ENCODE measurements around the gene RALGAPA1. TPM values are rescaled to one million over a fixed set of nuclear protein-coding genes. Genes with fewer than 3 reads are reported as not detected.

The RALGAPA1 gene
- total and polyA plus RNA-seq, 4 donors: 64.9 to 189 (median 86.1) TPM

DNA sequence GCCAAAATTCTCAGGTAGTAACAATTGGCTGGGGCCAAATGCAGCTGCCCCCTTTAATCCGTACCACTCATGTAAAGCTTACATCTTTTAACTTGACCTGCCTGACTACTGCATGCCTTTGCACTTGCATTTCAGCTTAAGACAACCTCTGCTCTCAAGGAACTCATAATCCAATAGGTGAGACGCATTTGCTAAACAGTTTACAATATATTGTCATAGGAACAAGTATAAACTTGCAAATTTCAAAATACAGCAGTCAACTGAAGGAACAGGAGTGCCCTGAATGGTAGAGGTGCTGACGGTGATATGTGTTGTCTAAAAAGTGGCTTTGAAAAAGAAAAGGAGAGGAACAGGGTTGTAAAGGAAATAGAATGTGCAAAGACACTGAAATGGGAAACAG, 13.4 kb upstream of the RALGAPA1 start:
- Histone ChIP-seq H3K27ac (ENCODE audit: low read depth, low read length) (no peak overlapping the region), H3K4me3 (ENCODE audit: low read depth, low read length) (no peak overlapping the region), H3K9me3 (ENCODE audit: control insufficient read depth, insufficient read depth, low read length) (no peaks in the 10 kb centered on the region), H3K27me3 (ENCODE audit: control insufficient read depth, insufficient read depth, low read length) (no peaks in the 10 kb centered on the region), H3K36me3 (ENCODE audit: control insufficient read depth, insufficient read depth, low read length) (no peaks in the 10 kb centered on the region), H3K4me1 (ENCODE audit: control insufficient read depth, insufficient read depth, low read length) (peaks cover 3% of the 10 kb centered on the region)
- 96% methylated on average over 2 of the region's 3 CpGs for WGBS (ENCODE audit: insufficient coverage)
- DNase-seq (ENCODE audit: low read depth in 4 of 6, low spot score in 6 of 6): no peak

DNA sequence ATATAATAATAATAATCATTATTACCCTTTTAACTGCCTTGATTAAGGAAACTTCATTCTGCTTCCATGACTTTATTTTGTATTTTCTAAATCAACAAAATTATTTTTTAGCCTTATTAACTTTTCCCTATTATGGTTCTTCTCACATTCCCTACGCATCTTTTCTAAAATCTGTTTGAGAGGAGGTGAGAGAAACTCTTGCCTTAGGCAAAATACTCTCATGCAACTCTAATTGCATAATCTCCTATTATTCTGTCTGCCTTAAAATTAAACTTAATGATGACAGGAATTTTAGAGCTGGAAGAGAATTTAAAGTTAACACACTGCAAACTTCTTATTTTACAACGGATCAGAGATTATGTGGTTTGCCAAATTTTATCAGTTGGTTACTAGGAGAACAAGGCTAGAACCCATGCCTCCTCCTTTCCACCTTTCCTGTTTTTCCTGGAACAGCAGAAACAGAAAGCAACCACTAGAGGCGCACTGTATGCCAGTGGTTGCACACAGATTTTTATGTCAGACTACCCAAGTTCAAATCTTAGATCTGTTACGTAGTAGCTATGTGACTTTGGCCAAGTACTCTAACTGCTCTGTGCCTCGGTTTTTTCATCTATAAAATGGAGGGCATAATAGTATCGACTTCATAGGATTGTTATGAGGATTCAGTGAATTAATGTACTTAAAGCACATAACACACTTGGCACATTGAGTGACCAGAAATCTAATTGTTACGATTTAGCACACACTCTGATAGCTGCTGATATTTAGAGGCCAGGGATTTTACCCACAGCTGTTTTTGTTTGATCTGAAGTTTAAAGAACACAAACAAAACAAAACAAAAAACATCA, 12.7 kb upstream of the RALGAPA1 start:
- 0% methylated on average over 1 of the region's 7 CpGs for WGBS (ENCODE audit: insufficient coverage)
- H3K36me3 ChIP-seq (ENCODE audit: control insufficient read depth, insufficient read depth, low read length): no peaks in the 10 kb centered on the region
- peak in 2 of 6 donors; percentile 23 to 43 for DNase-seq (ENCODE audit: low read depth in 4 of 6, low spot score in 6 of 6)
- H3K4me1 ChIP-seq (ENCODE audit: control insufficient read depth, insufficient read depth, low read length): peaks cover 3% of the 10 kb centered on the region
- no peak overlapping the region for H3K27ac ChIP-seq (ENCODE audit: low read depth, low read length)
- no peak overlapping the region for H3K4me3 ChIP-seq (ENCODE audit: low read depth, low read length)
- H3K27me3 ChIP-seq (ENCODE audit: control insufficient read depth, insufficient read depth, low read length): no peaks in the 10 kb centered on the region
- H3K9me3 ChIP-seq (ENCODE audit: control insufficient read depth, insufficient read depth, low read length): no peaks in the 10 kb centered on the region

DNA sequence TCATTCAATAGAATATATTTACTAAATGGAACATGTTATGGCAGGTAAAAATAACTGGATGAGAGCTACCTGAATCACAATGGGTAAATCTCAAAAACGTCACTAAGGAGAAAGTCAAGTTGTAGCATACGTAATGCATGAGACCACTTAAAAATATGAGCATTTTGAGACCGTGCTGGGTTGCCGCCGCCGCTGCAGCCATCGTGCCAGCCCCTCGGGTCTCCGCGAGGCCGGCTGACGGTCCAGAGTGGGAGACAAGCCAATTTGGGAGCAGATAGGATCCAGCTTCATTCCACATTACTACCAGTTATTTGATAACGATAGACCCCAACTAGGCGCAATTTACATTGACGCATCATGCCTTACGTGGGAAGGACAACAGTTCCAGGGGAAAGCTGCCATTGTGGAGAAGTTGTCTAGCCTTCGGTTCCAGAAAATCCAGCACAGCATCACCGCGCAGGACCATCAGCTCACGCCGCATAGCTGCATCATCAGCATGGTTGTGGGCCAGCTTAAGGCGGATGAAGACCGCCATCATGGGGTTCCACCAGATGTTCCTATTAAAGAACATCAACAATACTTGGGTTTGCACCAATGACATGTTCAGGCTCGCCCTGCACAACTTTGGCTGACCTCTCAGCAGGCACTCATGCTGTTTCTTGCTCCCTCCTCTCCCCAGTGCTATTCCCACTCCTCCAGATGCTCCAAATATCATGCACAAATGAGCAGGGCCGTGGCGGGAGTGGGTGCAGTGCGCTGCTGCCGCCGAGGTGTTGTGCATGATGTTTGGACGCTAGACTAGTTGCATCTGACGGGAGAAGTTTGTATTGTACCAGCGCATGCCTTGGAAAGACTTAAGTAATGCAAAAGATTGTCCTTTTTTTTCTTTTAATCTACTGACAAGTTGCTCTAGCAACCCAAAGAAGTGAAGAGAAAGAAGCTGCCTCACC, 10.8 kb upstream of the RALGAPA1 start:
- no peaks in the 10 kb centered on the region for H3K4me1 ChIP-seq (ENCODE audit: control insufficient read depth, insufficient read depth, low read length)
- no peak overlapping the region for H3K4me3 ChIP-seq (ENCODE audit: low read depth, low read length)
- H3K36me3 ChIP-seq (ENCODE audit: control insufficient read depth, insufficient read depth, low read length): no peaks in the 10 kb centered on the region
- no peaks in the 10 kb centered on the region for H3K27me3 ChIP-seq (ENCODE audit: control insufficient read depth, insufficient read depth, low read length)
- DNase-seq (ENCODE audit: low read depth in 4 of 6, low spot score in 6 of 6): no peak
- no peaks in the 10 kb centered on the region for H3K9me3 ChIP-seq (ENCODE audit: control insufficient read depth, insufficient read depth, low read length)
- H3K27ac ChIP-seq (ENCODE audit: low read depth, low read length): no peak overlapping the region
- 92% methylated on average over 25 of the region's 32 CpGs for WGBS (ENCODE audit: insufficient coverage)

DNA sequence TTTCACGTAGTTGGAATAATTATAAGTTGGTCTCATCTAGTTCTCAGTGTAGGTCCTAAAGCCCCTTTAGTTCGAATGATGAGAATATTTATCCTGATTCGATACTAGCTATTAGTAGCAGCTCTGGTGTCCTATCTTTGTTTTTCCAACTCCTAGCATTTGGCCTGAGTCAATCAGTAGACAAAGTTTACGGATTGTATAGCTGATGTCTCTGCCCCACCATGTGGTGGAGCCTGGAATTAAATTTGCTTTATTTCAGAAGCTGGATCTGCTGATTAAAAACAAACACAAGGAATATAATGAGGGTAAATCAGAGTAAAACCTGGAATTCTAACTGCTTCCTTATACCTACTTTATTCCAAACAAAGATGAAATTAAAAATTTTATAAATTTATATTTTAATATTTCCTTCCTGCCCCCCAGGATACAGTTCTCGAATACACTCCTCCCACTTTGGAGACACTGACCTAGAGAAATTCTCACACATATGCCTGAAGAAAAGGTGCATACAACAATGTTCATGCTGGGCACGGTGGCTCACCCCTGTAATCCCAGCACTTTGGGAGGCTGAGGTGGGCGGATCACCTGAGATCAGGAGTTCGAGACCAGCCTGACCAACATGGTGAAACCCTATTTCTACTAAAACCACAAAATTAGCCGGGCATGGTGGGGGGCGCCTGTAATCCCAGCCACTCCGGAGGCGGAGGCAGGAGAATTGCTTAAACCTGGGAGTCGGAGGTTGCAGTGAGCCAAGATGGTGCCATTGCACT, 9.4 kb upstream of the RALGAPA1 start:
- H3K36me3 ChIP-seq (ENCODE audit: control insufficient read depth, insufficient read depth, low read length): no peaks in the 10 kb centered on the region
- H3K27me3 ChIP-seq (ENCODE audit: control insufficient read depth, insufficient read depth, low read length): no peaks in the 10 kb centered on the region
- no peak overlapping the region for H3K27ac ChIP-seq (ENCODE audit: low read depth, low read length)
- H3K4me3 ChIP-seq (ENCODE audit: low read depth, low read length): no peak overlapping the region
- 90% methylated on average over 7 of the region's 13 CpGs for WGBS (ENCODE audit: insufficient coverage)
- H3K4me1 ChIP-seq (ENCODE audit: control insufficient read depth, insufficient read depth, low read length): no peaks in the 10 kb centered on the region
- no peaks in the 10 kb centered on the region for H3K9me3 ChIP-seq (ENCODE audit: control insufficient read depth, insufficient read depth, low read length)
- peak in 3 of 6 donors; percentile 25 to 76 (median 60) for DNase-seq (ENCODE audit: low read depth in 4 of 6, low spot score in 6 of 6)

DNA sequence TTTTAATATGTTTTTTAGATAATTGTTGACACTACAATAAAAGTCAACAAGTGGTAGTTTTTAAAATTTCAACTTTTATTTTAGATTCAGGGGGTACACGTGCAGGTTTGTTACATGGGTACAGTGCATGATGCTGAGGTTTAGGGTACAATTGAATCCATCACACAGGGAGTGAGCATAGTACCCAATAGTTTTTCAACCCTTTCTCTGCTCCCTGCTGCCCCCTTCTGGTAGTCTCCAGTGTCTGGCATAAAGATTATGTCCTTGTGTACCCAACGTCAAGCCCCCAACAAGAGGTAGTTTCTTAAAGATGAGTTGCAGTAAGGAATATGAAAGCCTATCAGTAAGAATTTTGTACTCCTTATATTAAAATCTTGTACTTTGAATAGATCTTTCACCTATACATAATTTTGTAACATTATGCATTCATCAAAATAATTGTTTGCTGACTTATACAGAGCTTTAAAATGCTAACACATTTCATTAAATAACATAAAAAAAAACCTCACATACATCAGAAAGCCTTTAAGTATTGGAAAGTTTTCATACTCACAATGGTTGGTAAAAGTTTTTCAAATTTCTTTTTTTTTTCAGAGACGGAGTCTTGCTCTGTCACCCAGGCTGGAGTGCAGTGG, 5.4 kb upstream of the RALGAPA1 start:
- WGBS (ENCODE audit: insufficient coverage): no CpG with 5 or more reads among the region's 3 CpGs
- Histone ChIP-seq H3K36me3 (ENCODE audit: control insufficient read depth, insufficient read depth, low read length) (no peaks in the 10 kb centered on the region), H3K4me3 (ENCODE audit: low read depth, low read length) (no peak overlapping the region), H3K9me3 (ENCODE audit: control insufficient read depth, insufficient read depth, low read length) (no peaks in the 10 kb centered on the region), H3K4me1 (ENCODE audit: control insufficient read depth, insufficient read depth, low read length) (no peaks in the 10 kb centered on the region), H3K27me3 (ENCODE audit: control insufficient read depth, insufficient read depth, low read length) (no peaks in the 10 kb centered on the region), H3K27ac (ENCODE audit: low read depth, low read length) (no peak overlapping the region)
- DNase-seq (ENCODE audit: low read depth in 4 of 6, low spot score in 6 of 6): peak in 3 of 6 donors; percentile 35 to 63 (median 56)

DNA sequence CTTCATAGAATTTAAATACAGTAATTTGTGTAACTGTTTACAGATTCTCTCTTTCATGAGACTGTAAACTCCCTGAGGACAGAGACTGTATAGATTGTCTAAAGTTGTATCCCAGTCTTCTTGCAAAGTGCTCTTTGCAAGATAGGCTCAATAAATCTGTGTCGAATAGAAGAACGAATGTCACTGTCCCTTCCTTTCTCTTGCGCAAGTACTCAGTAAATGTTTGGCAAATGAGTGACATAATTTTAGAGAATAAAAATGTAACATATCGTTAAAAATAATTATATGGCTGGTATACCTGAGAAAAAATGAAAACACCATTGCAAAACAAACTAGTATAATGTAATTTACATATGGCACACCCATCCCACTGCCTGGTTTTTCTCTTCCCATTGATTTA, 1.9 kb upstream of the RALGAPA1 start:
- Histone ChIP-seq H3K9me3 (ENCODE audit: control insufficient read depth, insufficient read depth, low read length) (no peaks in the 10 kb centered on the region), H3K36me3 (ENCODE audit: control insufficient read depth, insufficient read depth, low read length) (no peaks in the 10 kb centered on the region), H3K27me3 (ENCODE audit: control insufficient read depth, insufficient read depth, low read length) (no peaks in the 10 kb centered on the region), H3K4me1 (ENCODE audit: control insufficient read depth, insufficient read depth, low read length) (no peaks in the 10 kb centered on the region), H3K27ac (ENCODE audit: low read depth, low read length) (no peak overlapping the region), H3K4me3 (ENCODE audit: low read depth, low read length) (no peak overlapping the region)
- WGBS (ENCODE audit: insufficient coverage): no CpG with 5 or more reads among the region's 4 CpGs
- DNase-seq (ENCODE audit: low read depth in 4 of 6, low spot score in 6 of 6): no peak

DNA sequence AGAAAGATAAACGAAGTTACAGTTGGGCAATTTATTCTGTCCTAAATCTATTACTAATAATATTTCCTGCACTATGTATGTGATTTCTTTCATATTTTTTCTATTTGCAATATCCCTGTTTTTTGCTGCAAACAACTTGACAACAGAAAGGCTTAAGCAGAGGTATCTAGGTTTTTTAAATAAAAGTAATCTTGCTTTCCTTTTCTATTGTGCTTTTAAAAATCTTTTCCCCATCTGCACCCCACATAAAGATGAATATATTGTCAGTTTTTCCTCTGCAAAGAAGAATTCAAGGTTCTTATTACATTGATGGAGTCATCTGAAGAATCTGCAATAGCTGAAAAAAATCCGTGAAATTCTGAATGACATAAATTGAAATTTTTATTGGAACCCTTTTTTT, 502 bp upstream of the RALGAPA1 start:
- H3K9me3 ChIP-seq (ENCODE audit: control insufficient read depth, insufficient read depth, low read length): no peaks in the 10 kb centered on the region
- WGBS (ENCODE audit: insufficient coverage): no CpG with 5 or more reads among the region's 2 CpGs
- H3K36me3 ChIP-seq (ENCODE audit: control insufficient read depth, insufficient read depth, low read length): no peaks in the 10 kb centered on the region
- peak overlapping the region; percentile 78 for H3K4me3 ChIP-seq (ENCODE audit: low read depth, low read length)
- no peaks in the 10 kb centered on the region for H3K4me1 ChIP-seq (ENCODE audit: control insufficient read depth, insufficient read depth, low read length)
- no peak for DNase-seq (ENCODE audit: low read depth in 4 of 6, low spot score in 6 of 6)
- peak overlapping the region; percentile 94 for H3K27ac ChIP-seq (ENCODE audit: low read depth, low read length)
- H3K27me3 ChIP-seq (ENCODE audit: control insufficient read depth, insufficient read depth, low read length): no peaks in the 10 kb centered on the region

DNA sequence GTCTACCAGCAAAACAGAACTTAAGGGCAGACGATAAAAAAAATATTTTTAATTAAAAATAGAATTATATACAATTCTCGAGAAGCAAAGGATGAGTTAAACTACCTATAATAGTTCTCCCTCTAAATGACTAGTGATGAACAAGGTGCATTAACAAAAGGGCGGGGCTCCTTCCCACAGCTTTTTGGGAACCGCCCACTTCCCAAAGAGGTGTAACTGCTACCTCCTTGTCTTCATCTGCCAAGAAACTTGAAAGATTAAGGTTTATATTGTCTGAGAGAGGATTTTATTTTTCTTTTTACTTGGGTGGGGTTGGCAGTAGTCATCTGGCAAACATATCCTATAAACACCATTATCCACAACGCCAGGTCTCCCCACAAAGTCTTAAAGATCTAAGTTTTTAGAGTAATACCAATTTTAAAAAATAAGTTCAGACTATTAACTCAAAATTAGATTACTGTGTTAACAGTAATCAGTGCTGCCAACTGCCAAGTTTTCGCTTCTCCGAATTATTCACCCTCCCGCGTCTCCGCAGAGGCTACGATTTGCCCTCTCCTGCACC, 938 bp downstream of the RALGAPA1 start:
- DNase-seq (ENCODE audit: low read depth in 4 of 6, low spot score in 6 of 6): peak in 1 of 6 donors; percentile 46
- Histone ChIP-seq H3K4me1 (ENCODE audit: control insufficient read depth, insufficient read depth, low read length) (no peaks in the 10 kb centered on the region), H3K4me3 (ENCODE audit: low read depth, low read length) (peak overlapping the region; percentile 78), H3K9me3 (ENCODE audit: control insufficient read depth, insufficient read depth, low read length) (no peaks in the 10 kb centered on the region), H3K27me3 (ENCODE audit: control insufficient read depth, insufficient read depth, low read length) (no peaks in the 10 kb centered on the region), H3K36me3 (ENCODE audit: control insufficient read depth, insufficient read depth, low read length) (no peaks in the 10 kb centered on the region), H3K27ac (ENCODE audit: low read depth, low read length) (peak overlapping the region; percentile 94)
- 4% methylated on average over 6 of the region's 11 CpGs for WGBS (ENCODE audit: insufficient coverage)
